OCI-LY7 (cell line): ENCODE measurements around the gene PCDH20. TPM values are rescaled to one million over a fixed set of nuclear protein-coding genes. Genes with fewer than 3 reads are reported as not detected.

Experiments
- Bru-seq: library from RNA; stranded (reverse); fragments of 400-500 nt; gene quantifications from one replicate; lab custom pipeline; 2021; lab: Mats Ljungman, UMichigan
- BruChase-seq, 2 experiments: library from RNA; stranded (reverse); fragments of 400-500 nt; gene quantifications; one replicate each; lab custom pipeline; 2021; lab: Mats Ljungman, UMichigan
- BruUV-seq: library from RNA; stranded (reverse); fragments of 400-500 nt; replicated peaks from 2 replicates; lab custom pipeline; 2021; lab: Mats Ljungman, UMichigan
- CTCF ChIA-PET: fragments of 300-600 bp; sonication (Branson Sonifier 250); formaldehyde crosslinking; loops from one replicate; lab custom pipeline; 2022; ENCODE audit warnings: antibody characterized with exemption; ENCODE audit not compliant: unreplicated experiment; lab: Charles Lee
- POLR2A ChIA-PET: fragments of 300-600 bp; sonication (Branson Sonifier 250); formaldehyde crosslinking; loops from one replicate; lab custom pipeline; 2022; ENCODE audit warnings: antibody characterized with exemption; lab: Charles Lee
- DNase-seq: peaks from one replicate; pipeline ENCODE4 v3.0.0-alpha.2; 2015; ENCODE audit warnings: low spot score
- H2AFZ ChIP-seq: fragments of 200-600 bp; sonication (generic), shearing (Covaris generic); 2 replicates; pipeline ENCODE4 v1.6.1; 2014; ENCODE audit warnings: mild to moderate bottlenecking, antibody characterized with exemption, low read length, moderate library complexity
- H3K27ac ChIP-seq: fragments of 200-600 bp; sonication (generic); 2 replicates; pipeline ENCODE4 v1.5.1; 2014; ENCODE audit warnings: mixed run types, low read depth, mild to moderate bottlenecking, moderate library complexity, low read length, inconsistent platforms; ENCODE audit not compliant: poor library complexity, severe bottlenecking
- H3K36me3 ChIP-seq: fragments of 200-600 bp; sonication (generic); 2 replicates; pipeline ENCODE4 v1.6.1; 2014; ENCODE audit warnings: mild to moderate bottlenecking, antibody characterized with exemption, low read length, moderate library complexity, mixed read lengths; ENCODE audit not compliant: insufficient read depth
- H3K4me1 ChIP-seq: fragments of 200-600 bp; sonication (generic); 2 replicates; pipeline ENCODE4 v1.5.1; 2014; ENCODE audit warnings: mild to moderate bottlenecking, low read length; ENCODE audit not compliant: insufficient read depth, poor library complexity, severe bottlenecking
- H3K4me2 ChIP-seq: fragments of 200-600 bp; sonication (generic); 2 replicates; pipeline ENCODE4 v1.6.1; 2014; ENCODE audit warnings: mild to moderate bottlenecking, low read length
- H3K4me3 ChIP-seq: fragments of 200-600 bp; sonication (generic); 2 replicates; pipeline ENCODE4 v1.5.1; 2014; ENCODE audit warnings: mild to moderate bottlenecking, low read depth, low read length; ENCODE audit not compliant: poor library complexity, severe bottlenecking
- H3K79me2 ChIP-seq: fragments of 200-600 bp; sonication (generic); 2 replicates; pipeline ENCODE4 v1.6.1; 2016; ENCODE audit warnings: low read depth, mild to moderate bottlenecking, low read length, moderate library complexity, mixed read lengths; ENCODE audit not compliant: insufficient read depth
- H3K9me2 ChIP-seq: fragments of 200-600 bp; sonication (generic); 2 replicates; pipeline ENCODE4 v1.6.1; 2016; ENCODE audit warnings: mild to moderate bottlenecking, low read length, mixed read lengths; ENCODE audit not compliant: insufficient read depth
- H3K9me3 ChIP-seq: fragments of 200-600 bp; sonication (generic); 2 replicates; pipeline ENCODE4 v1.6.1; 2014; ENCODE audit warnings: mild to moderate bottlenecking, mixed run types, low read length, mixed read lengths
- H4K20me1 ChIP-seq: fragments of 200-600 bp; sonication (generic); 2 replicates; pipeline ENCODE4 v1.6.1; 2014; ENCODE audit warnings: mild to moderate bottlenecking, antibody characterized with exemption, low read length, moderate library complexity, mixed read lengths; ENCODE audit not compliant: insufficient read depth
- EZH2phosphoT487 ChIP-seq: fragments of 200-600 bp; sonication (generic); IDR thresholded peaks from 2 replicates; pipeline ENCODE4 v1.6.1; 2018; ENCODE audit warnings: low read depth, borderline replicate concordance, mild to moderate bottlenecking, mixed run types, antibody characterized with exemption, low read length, moderate library complexity, mixed read lengths
- intact Hi-C: fragments of 100-400 bp; cut with micrococcal nuclease; formaldehyde crosslinking; loops from one replicate; pipeline ENCODE4 v1.10.0; 2022; ENCODE audit not compliant: unreplicated experiment
- long read RNA-seq: library from polyadenylated mRNA; stranded (forward); transcript quantifications from one replicate; pipeline ENCODE4 v2.0.0, GENCODE V29; 2022
- total RNA-seq, 2 experiments: library from RNA; depleted of rRNA in 1 of 2; stranded (reverse); fragments of >200 nt in 1 of 2; shearing (Covaris generic) in 1 of 2; gene quantifications; 2 replicates each; pipeline ENCODE4 v1.2.3, GENCODE V29; 2014 to 2022
- TF ChIP-seq, protein P1 (sequence below): fragments of 200-600 bp; sonication (generic); conservative IDR thresholded peaks from 2 replicates; pipeline ENCODE4 v1.5.1; 2014; ENCODE audit warnings: mild to moderate bottlenecking, antibody characterized with exemption, low read length, moderate library complexity, mixed read lengths

Gene PCDH20, protein sequence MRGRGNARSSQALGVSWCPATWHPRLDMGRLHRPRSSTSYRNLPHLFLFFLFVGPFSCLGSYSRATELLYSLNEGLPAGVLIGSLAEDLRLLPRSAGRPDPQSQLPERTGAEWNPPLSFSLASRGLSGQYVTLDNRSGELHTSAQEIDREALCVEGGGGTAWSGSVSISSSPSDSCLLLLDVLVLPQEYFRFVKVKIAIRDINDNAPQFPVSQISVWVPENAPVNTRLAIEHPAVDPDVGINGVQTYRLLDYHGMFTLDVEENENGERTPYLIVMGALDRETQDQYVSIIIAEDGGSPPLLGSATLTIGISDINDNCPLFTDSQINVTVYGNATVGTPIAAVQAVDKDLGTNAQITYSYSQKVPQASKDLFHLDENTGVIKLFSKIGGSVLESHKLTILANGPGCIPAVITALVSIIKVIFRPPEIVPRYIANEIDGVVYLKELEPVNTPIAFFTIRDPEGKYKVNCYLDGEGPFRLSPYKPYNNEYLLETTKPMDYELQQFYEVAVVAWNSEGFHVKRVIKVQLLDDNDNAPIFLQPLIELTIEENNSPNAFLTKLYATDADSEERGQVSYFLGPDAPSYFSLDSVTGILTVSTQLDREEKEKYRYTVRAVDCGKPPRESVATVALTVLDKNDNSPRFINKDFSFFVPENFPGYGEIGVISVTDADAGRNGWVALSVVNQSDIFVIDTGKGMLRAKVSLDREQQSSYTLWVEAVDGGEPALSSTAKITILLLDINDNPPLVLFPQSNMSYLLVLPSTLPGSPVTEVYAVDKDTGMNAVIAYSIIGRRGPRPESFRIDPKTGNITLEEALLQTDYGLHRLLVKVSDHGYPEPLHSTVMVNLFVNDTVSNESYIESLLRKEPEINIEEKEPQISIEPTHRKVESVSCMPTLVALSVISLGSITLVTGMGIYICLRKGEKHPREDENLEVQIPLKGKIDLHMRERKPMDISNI
- not detected in 2 replicates for total RNA-seq (2014; rRNA removed; shearing (Covaris generic))
- not detected in 2 replicates for total RNA-seq (2022)
- Bru-seq, nascent RNA, result not detected
- BruChase-seq, experiment 1, labeled RNA remaining after a 6-hour chase, result not detected
- not detected for BruChase-seq, experiment 2, labeled RNA remaining after a 2-hour chase
- long read RNA-seq, result 0 reads

- H3K4me2 ChIP-seq, result no peak within 1 kb of the TSS
- no peaks in the 10 kb centered on the region for H3K4me1 ChIP-seq
- no peaks in the 10 kb centered on the region for H3K36me3 ChIP-seq
- intact Hi-C loops, result no loop called here
- TF ChIP-seq, protein P1, sequence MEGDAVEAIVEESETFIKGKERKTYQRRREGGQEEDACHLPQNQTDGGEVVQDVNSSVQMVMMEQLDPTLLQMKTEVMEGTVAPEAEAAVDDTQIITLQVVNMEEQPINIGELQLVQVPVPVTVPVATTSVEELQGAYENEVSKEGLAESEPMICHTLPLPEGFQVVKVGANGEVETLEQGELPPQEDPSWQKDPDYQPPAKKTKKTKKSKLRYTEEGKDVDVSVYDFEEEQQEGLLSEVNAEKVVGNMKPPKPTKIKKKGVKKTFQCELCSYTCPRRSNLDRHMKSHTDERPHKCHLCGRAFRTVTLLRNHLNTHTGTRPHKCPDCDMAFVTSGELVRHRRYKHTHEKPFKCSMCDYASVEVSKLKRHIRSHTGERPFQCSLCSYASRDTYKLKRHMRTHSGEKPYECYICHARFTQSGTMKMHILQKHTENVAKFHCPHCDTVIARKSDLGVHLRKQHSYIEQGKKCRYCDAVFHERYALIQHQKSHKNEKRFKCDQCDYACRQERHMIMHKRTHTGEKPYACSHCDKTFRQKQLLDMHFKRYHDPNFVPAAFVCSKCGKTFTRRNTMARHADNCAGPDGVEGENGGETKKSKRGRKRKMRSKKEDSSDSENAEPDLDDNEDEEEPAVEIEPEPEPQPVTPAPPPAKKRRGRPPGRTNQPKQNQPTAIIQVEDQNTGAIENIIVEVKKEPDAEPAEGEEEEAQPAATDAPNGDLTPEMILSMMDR, result no peak
- no peak for TF ChIP-seq EZH2phosphoT487
- H3K79me2 ChIP-seq, result no peaks in the 10 kb centered on the region
- CTCF ChIA-PET, result no interaction called here
- no peaks in the 10 kb centered on the region for H4K20me1 ChIP-seq
- no peak within 1 kb of the TSS for H3K4me3 ChIP-seq
- BruUV-seq, result no TSS peak
- DNase-seq, result no peak
- no peaks in the 10 kb centered on the region for H3K9me2 ChIP-seq
- POLR2A ChIA-PET, result interaction anchor here (0.7 kb wide), 1 partner anchor 1808 kb away, joined by 7 read pairs; no protein-coding TSS in a partner anchor
- H3K27ac ChIP-seq, result no peak within 1 kb of the TSS
- no peak within 1 kb of the TSS for H2AFZ ChIP-seq
- H3K9me3 ChIP-seq, result no peaks in the 10 kb centered on the region
Measured at GRCh38 chr13:61415749-61416148, at the start of gene PCDH20. Gene PCDH20 (minus strand): TSS chr13:61415849. CDS start chr13:61415158, 691 bp downstream.

DNA sequence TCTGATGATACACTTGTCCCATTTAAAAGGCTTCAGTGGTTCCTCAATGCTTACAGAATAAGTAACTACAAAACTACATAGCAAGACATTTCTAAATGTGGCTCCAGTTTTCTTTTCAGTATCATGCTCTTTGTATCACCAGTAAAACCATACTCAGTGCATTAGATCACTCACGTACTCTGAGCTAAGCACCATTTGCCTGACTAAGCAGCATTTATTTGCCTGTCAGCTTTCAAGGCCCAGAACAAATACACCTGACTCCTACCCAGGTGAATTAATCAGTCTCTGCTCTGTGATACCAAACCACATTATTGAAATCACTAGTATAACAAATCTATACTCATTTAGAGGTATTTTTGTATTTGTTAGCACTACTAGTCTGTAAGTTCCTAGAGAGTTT is 47.4 kb upstream of the PCDH20 start:
- no peaks in the 10 kb centered on the region for H3K36me3 ChIP-seq
- H4K20me1 ChIP-seq, result no peaks in the 10 kb centered on the region
- BruUV-seq, result no TSS peak
- no peak overlapping the region for H2AFZ ChIP-seq
- TF ChIP-seq, protein P1, result no peak
- TF ChIP-seq EZH2phosphoT487, result no peak
- ChIA-PET POLR2A (interaction anchor here (0.6 kb wide), 1 partner anchor 786 kb away, joined by 4 read pairs; no protein-coding TSS in a partner anchor), CTCF (no interaction called here)
- no peak for DNase-seq
- no peaks in the 10 kb centered on the region for H3K79me2 ChIP-seq
- intact Hi-C loops, result no loop called here
- no peaks in the 10 kb centered on the region for H3K9me2 ChIP-seq
- H3K4me3 ChIP-seq, result no peak overlapping the region
- no peaks in the 10 kb centered on the region for H3K4me1 ChIP-seq
- no peaks in the 10 kb centered on the region for H3K9me3 ChIP-seq
- no peak overlapping the region for H3K27ac ChIP-seq
- H3K4me2 ChIP-seq, result no peak overlapping the region
